T-cell (primary cell): Measurements from ENCODE around the gene SWSAP1. TPM values are rescaled to one million over a fixed set of nuclear protein-coding genes. Genes with fewer than 3 reads are reported as not detected.

ENCODE experiments used
- ATAC-seq, 4 experiments: fragments of 200-7000 bp in 3 of 4; fragments of 150-1000 bp in 1 of 4; cut with Tn5 transposase; replicated peaks in 1 of 4; 1 replicate in 3 of 4; 2 replicates in 1 of 4; pipeline ENCODE4 v1.10.0; 2021; ENCODE audit warnings: moderate library complexity in 3 of 4, mild to moderate bottlenecking in 2 of 4, moderate number of reproducible peaks in 1 of 4
- CTCF ChIA-PET, 2 donors: fragments of 300-600 bp; sonication (Branson Sonifier 250); formaldehyde crosslinking; loops; one replicate each; lab custom pipeline; 2022; ENCODE audit warnings: antibody characterized with exemption in 2 of 2; lab: Charles Lee
- POLR2A ChIA-PET, 2 donors: fragments of 300-600 bp; sonication (Branson Sonifier 250); formaldehyde crosslinking; loops; one replicate each; lab custom pipeline; 2022; ENCODE audit warnings: antibody characterized with exemption in 2 of 2; lab: Charles Lee
- DNase-seq, 35 experiments: peaks; one replicate each; pipeline versions ENCODE4 v3.0.0 to v3.0.0-alpha.2; 2013 to 2023
- H3K27ac ChIP-seq: one replicate; pipeline ENCODE4 v1.5.1; 2013; ENCODE audit warnings: low read length
- H3K27me3 ChIP-seq, 2 experiments: replicated peaks in 1 of 2; 1 replicate in 1 of 2; 2 replicates in 1 of 2; pipeline versions ENCODE4 v1.6.1 to v1.7.0; 2013; ENCODE audit warnings: low read length in 1 of 2, mixed read lengths in 1 of 2; ENCODE audit not compliant: control insufficient read depth in 2 of 2, insufficient read depth in 2 of 2; ENCODE audit errors: extremely low read depth in 1 of 2
- H3K36me3 ChIP-seq, 2 donors: 1 replicate in 1 of 2; 2 replicates in 1 of 2; pipeline versions ENCODE4 v1.6.1 to v1.7.0; 2013; ENCODE audit warnings: low read length in 1 of 2; ENCODE audit not compliant: control insufficient read depth in 2 of 2, insufficient read depth in 1 of 2; ENCODE audit errors: extremely low read depth in 1 of 2
- H3K4me1 ChIP-seq, 2 experiments: 1 replicate in 1 of 2; 2 replicates in 1 of 2; pipeline versions ENCODE4 v1.6.1 to v1.7.0; 2013; ENCODE audit warnings: low read length in 2 of 2, mixed read lengths in 1 of 2; ENCODE audit not compliant: insufficient read depth in 2 of 2, control insufficient read depth in 1 of 2; ENCODE audit errors: extremely low read depth in 1 of 2
- H3K4me3 ChIP-seq, 2 donors: 1 replicate in 1 of 2; 2 replicates in 1 of 2; pipeline versions ENCODE4 v1.5.1 to v1.7.0; 2013; ENCODE audit warnings: mild to moderate bottlenecking in 2 of 2, low read length in 1 of 2, moderate library complexity in 1 of 2; ENCODE audit not compliant: control insufficient read depth in 1 of 2; ENCODE audit errors: extremely low read depth in 1 of 2
- H3K9me3 ChIP-seq: 2 replicates; pipeline ENCODE4 v1.7.0; 2013
- H3K27ac Mint-ChIP-seq, 2 donors: one replicate each; pipeline ENCODE4 v1.8.0; 2020 to 2021; ENCODE audit warnings: mild to moderate bottlenecking in 2 of 2, mixed read lengths in 2 of 2
- H3K27me3 Mint-ChIP-seq, 2 donors: one replicate each; pipeline ENCODE4 v1.8.0; 2021 to 2022; ENCODE audit warnings: mixed read lengths in 2 of 2
- H3K36me3 Mint-ChIP-seq: one replicate; pipeline ENCODE4 v1.8.0; 2021; ENCODE audit warnings: mixed read lengths
- H3K4me1 Mint-ChIP-seq, 3 donors: one replicate each; pipeline ENCODE4 v1.8.0; 2020 to 2022; ENCODE audit warnings: mixed read lengths in 3 of 3, mild to moderate bottlenecking in 1 of 3
- H3K4me3 Mint-ChIP-seq, 3 donors: one replicate each; pipeline ENCODE4 v1.8.0; 2020 to 2022; ENCODE audit warnings: mild to moderate bottlenecking in 3 of 3, mixed read lengths in 3 of 3, moderate library complexity in 3 of 3
- H3K9me3 Mint-ChIP-seq, 3 donors: one replicate each; pipeline ENCODE4 v1.8.0; 2020 to 2022; ENCODE audit warnings: mixed read lengths in 3 of 3
- WGBS: methylation state at CpG from one replicate; pipeline ENCODE4 v1.1.5; 2013; ENCODE audit warnings: missing lambda C conversion rate; ENCODE audit not compliant: insufficient coverage; 5-methylcytosine and 5-hydroxymethylcytosine counted together
- total RNA-seq, 35 experiments: library from RNA in 6 of 35; stranded (reverse) in 6 of 35; fragments of 120-200 nt in 1 of 35; gene quantifications; one replicate each; pipeline versions ENCODE4 v1.2.1 to v1.2.4 and lab custom pipeline; 2013 to 2026

SWSAP1 gene
- total RNA-seq, 5 donors from 2014 or later (not counting 1 experiment from before 2014, with no cell fraction given), result 1.6 to 5.5 (median 4.3) TPM

DNA sequence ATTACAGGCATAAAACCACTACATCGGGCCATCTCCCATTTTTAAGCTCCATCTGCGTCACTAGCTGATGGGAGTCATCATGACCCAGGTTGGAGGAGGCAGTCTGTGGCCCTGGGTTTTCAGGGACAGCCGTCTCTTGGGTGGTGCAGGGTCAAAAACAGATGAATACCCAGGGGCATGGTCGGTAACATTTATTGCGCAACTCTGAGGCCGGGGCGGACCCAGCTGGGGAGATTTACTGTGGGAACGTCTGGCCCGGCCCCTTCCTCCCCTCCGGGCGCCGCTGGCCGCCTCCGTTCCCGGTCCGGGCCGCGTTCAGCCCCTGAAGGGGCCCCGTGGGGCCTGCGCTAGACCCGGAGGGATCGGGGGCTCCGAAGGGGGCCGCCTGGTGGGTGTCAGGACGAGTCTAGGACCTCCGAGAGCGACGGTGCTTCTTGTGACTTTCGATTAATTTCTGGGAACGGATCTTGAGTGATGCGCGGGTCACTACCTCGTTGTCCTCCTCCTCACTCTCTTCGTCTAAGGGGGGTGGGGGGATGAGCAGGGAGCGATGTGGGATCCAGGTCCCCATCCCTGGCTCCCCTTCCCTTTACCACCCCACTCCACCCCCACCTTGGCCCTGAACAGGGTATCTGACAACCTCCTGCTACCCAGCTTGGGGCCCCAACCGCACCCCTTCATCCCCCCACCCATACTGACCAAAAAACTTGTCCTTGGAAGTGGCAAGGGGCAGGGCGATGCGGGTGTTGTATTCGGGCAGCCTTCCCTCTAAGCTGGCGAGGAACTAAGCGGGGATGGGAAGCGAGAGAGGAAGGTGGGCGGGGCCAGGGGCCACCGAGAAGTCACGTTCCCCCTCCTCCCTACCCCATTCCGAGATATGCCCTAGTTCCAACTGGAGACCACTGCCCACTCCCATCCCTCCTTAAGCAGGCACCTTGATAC, 46.2 kb downstream of the SWSAP1 start:
- no peaks in the 10 kb centered on the region for H3K9me3 Mint-ChIP-seq
- CTCF ChIA-PET, result interaction anchor here (0.6 to 1.6 kb wide), 3 partner anchors 15 to 295 kb away, joined by 3 to 7 read pairs (median 6); partner anchors contain the start of gene PRKCSH (in 1 of the 2)
- Histone ChIP-seq H3K9me3 (no peaks in the 10 kb centered on the region), H3K27me3 (peaks cover 5 to 83% of the 10 kb centered on the region in 2 experiments), H3K4me1 (peaks cover 5 to 52% of the 10 kb centered on the region in 2 experiments), H3K36me3 (no peaks in the 10 kb centered on the region), H3K4me3 (peak overlapping the region in 1 of 2 donors; percentile 48), H3K27ac (no peak overlapping the region)
- H3K27ac Mint-ChIP-seq, result no peak overlapping the region
- POLR2A ChIA-PET, result no interaction called here
- DNase-seq (peak in 1 of 35 experiments; percentile 22), ATAC-seq (peak in 1 of 4 experiments; percentile 8)
- H3K4me1 Mint-ChIP-seq, result peaks cover 33 to 44% (median 38%) of the 10 kb centered on the region in 3 donors
- peaks cover 43 to 62% of the 10 kb centered on the region in 2 donors for H3K27me3 Mint-ChIP-seq
- H3K36me3 Mint-ChIP-seq, result no peaks in the 10 kb centered on the region
- H3K4me3 Mint-ChIP-seq, result peak overlapping the region; percentile 55 to 80 (median 56)
- 3% methylated on average over 26 of the region's 46 CpGs for WGBS

- H3K27me3 Mint-ChIP-seq, result peaks cover 43 to 58% of the 10 kb centered on the region in 2 donors
- DNase-seq (peak in 14 of 35 experiments; percentile 14 to 46 (median 22)), ATAC-seq (peak; percentile 27 to 57 (median 39))
- H3K4me3 Mint-ChIP-seq, result peak overlapping the region; percentile 55 to 80 (median 56)
- 9% methylated on average over 22 of the region's 36 CpGs for WGBS
- POLR2A ChIA-PET, result interaction anchor here in 1 of 2 donors (0.6 kb wide), 1 partner anchor 173 kb away, joined by 14 read pairs; no protein-coding TSS in a partner anchor
- Histone ChIP-seq H3K9me3 (no peaks in the 10 kb centered on the region), H3K36me3 (no peaks in the 10 kb centered on the region), H3K4me3 (peak overlapping the region; percentile 40 to 48), H3K27ac (no peak overlapping the region), H3K27me3 (peaks cover 5 to 85% of the 10 kb centered on the region in 2 experiments), H3K4me1 (peaks cover 5 to 52% of the 10 kb centered on the region in 2 experiments)
- H3K36me3 Mint-ChIP-seq, result no peaks in the 10 kb centered on the region
- peak overlapping the region in 1 of 2 donors; percentile 49 for H3K27ac Mint-ChIP-seq
- peaks cover 33 to 44% (median 38%) of the 10 kb centered on the region in 3 donors for H3K4me1 Mint-ChIP-seq
- CTCF ChIA-PET, result interaction anchor here (0.6 to 1.7 kb wide), 5 partner anchors 14 to 296 kb away, joined by 3 to 9 read pairs (median 6); partner anchors contain the start of genes PRKCSH (in 1 of the 2) and SWSAP1 (in 1 of the 2)
- no peaks in the 10 kb centered on the region for H3K9me3 Mint-ChIP-seq
These were observed 47.1 kb downstream of the SWSAP1 start for GRCh38 chr19:11421371-11422098.

DNA sequence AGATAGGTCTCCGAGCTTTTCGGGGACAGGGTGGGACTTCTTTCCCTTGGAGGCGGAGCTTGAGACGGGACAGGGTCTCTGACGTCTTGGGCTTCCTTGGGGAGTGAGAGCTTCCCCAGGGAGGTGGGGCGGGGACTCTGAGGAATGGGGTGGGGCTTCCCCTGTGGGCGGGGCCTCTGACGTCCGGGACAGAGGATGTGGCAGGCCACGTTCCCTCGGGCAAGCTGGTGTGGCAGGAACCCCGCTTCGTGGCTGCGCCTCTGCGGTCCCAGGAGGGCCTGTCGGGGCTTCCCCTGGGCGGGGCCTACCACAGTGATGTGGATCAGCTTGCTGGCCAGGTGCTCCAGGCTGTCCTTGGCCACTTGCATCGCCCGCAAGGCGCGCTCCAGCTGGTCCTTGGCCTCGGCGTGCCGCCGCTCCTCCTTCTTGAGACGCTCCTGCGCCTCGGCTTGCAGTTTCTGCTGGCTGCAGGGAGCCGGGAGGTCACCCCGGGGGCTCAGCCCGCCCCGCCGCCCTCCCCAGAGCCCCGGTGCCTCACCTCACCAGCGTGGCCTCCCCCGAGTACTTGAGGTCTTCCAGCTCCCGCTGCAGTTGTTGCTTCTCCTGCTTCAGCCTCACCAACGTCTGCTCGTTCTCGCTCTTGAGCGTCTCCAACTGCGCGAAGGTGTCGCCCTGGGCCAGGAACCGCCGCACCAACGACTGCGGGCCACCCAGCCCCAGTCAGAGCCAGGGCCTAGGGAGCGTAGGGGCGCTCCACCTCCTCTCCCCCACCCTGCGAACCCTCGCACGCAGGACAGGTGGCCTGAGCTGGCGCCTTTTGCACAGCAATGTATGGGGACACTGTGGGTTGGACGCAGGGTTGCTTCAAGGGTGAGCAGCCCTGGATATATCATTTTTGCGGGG, 47.9 kb downstream of the SWSAP1 start:
- H3K9me3 ChIP-seq, result no peaks in the 10 kb centered on the region
- ChIA-PET CTCF (interaction anchor here in 1 of 2 donors (0.6 to 1.7 kb wide), 6 partner anchors 11 to 226 kb away, joined by 3 to 9 read pairs (median 6); partner anchors contain the start of genes PRKCSH and SWSAP1), POLR2A (interaction anchor here in 1 of 2 donors (0.6 kb wide), 1 partner anchor 172 kb away, joined by 14 read pairs; no protein-coding TSS in a partner anchor)
- ATAC-seq (peak; percentile 61 to 81 (median 72)), DNase-seq (peak; percentile 20 to 73 (median 51))
- no peaks in the 10 kb centered on the region for H3K36me3 Mint-ChIP-seq
- H3K9me3 Mint-ChIP-seq, result no peaks in the 10 kb centered on the region
- H3K4me1 ChIP-seq, result peaks cover 5 to 52% of the 10 kb centered on the region in 2 experiments
- no peaks in the 10 kb centered on the region for H3K36me3 ChIP-seq
- peaks cover 33 to 44% (median 38%) of the 10 kb centered on the region in 3 donors for H3K4me1 Mint-ChIP-seq
- H3K4me3 ChIP-seq, result peak overlapping the region; percentile 40 to 42
- no peak overlapping the region for H3K27ac ChIP-seq
- peak overlapping the region; percentile 56 to 80 (median 76) for H3K4me3 Mint-ChIP-seq
- H3K27me3 Mint-ChIP-seq, result peaks cover 47 to 55% of the 10 kb centered on the region in 2 donors
- H3K27ac Mint-ChIP-seq, result no peak overlapping the region
- WGBS, result 3% methylated on average over 49 of the region's 56 CpGs
- peaks cover 5 to 82% of the 10 kb centered on the region in 2 experiments for H3K27me3 ChIP-seq

DNA sequence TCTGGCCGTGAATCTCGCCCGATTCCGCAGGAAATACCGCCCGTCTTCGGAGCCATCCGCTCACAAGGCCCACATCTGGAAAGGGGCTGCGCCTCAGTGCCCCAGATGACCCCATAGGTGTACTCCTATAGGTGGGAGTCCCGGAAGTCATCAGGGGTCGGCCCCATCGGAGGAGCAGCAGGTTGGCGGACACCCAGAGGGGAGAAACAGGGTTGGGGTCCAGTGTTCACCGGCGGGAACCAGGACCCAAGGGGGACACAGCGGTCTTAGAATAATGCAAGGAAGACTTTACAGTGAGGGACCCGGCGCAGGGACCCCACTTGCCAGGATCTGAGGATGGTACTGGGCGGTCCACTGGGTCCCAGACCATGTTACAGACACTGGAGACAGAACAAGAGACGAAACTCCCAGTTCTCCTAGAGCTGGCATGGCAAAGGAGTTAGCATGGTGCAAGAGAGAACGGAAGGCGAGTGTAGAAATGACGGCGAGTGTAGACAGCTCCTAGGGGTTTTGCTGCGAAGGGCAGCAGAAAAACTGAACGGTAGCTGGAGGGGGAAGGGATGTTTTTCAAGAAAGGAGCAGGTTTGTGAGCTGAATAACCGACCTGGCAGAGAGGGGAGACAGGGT, 48.8 kb downstream of the SWSAP1 start:
- ATAC-seq, result no peak
- H3K9me3 Mint-ChIP-seq, result no peaks in the 10 kb centered on the region

GRCh38 chr19:11423791-11424181, 49.3 kb downstream of the SWSAP1 start:
- Mint-ChIP-seq H3K4me3 (peak overlapping the region in 1 of 3 donors; percentile 80), H3K4me1 (peaks cover 33 to 38% (median 34%) of the 10 kb centered on the region in 3 donors), H3K9me3 (no peaks in the 10 kb centered on the region), H3K36me3 (no peaks in the 10 kb centered on the region), H3K27me3 (peaks cover 35 to 47% of the 10 kb centered on the region in 2 donors), H3K27ac (no peak overlapping the region)
- no peak overlapping the region for H3K4me3 ChIP-seq
- WGBS, result 27% methylated on average over 14 of the region's 22 CpGs
- peaks cover 5 to 45% of the 10 kb centered on the region in 2 experiments for H3K4me1 ChIP-seq
- DNase-seq, result no peak
- no peak for ATAC-seq
- no peak overlapping the region for H3K27ac ChIP-seq
- no peaks in the 10 kb centered on the region for H3K9me3 ChIP-seq
- H3K27me3 ChIP-seq, result peaks cover 5 to 74% of the 10 kb centered on the region in 2 experiments
- ChIA-PET CTCF (no interaction called here), POLR2A (interaction anchor here (0.5 to 1.0 kb wide), 4 partner anchors 38 to 140 kb away, joined by 3 to 4 read pairs (median 3); partner anchors contain the start of gene CCDC159 (in 1 of the 2))
- H3K36me3 ChIP-seq, result no peaks in the 10 kb centered on the region

More for the DNA sequence above, 48.8 kb downstream of the SWSAP1 start:
- no peak for DNase-seq
- H3K4me3 ChIP-seq, result peak overlapping the region in 1 of 2 donors; percentile 42
- peak overlapping the region in 2 of 3 donors; percentile 56 to 80 for H3K4me3 Mint-ChIP-seq
- 29% methylated on average over 23 of the region's 27 CpGs for WGBS
- peaks cover 5 to 50% of the 10 kb centered on the region in 2 experiments for H3K4me1 ChIP-seq
- CTCF ChIA-PET, result interaction anchor here in 1 of 2 donors (0.6 to 1.7 kb wide), 2 partner anchors 48 to 227 kb away, joined by 5 to 9 read pairs; partner anchors contain the start of gene SWSAP1
- H3K27me3 Mint-ChIP-seq, result peaks cover 40 to 50% of the 10 kb centered on the region in 2 donors
- POLR2A ChIA-PET, result interaction anchor here (0.5 to 0.6 kb wide), 3 partner anchors 38 to 141 kb away, joined by 3 to 4 read pairs (median 3); partner anchors contain the start of gene CCDC159 (in 1 of the 2)
- no peaks in the 10 kb centered on the region for H3K9me3 ChIP-seq
- H3K36me3 ChIP-seq, result no peaks in the 10 kb centered on the region
- peaks cover 33 to 43% (median 38%) of the 10 kb centered on the region in 3 donors for H3K4me1 Mint-ChIP-seq
- no peak overlapping the region for H3K27ac Mint-ChIP-seq
- no peak overlapping the region for H3K27ac ChIP-seq
- H3K27me3 ChIP-seq, result peaks cover 5 to 76% of the 10 kb centered on the region in 2 experiments
- no peaks in the 10 kb centered on the region for H3K36me3 Mint-ChIP-seq
